HTERT RPE-1 (cell line): ENCODE data around the gene NHSL2.
"Not testable (repeated sequence)": the region's sequence is repeated elsewhere in the genome, so short reads cannot be mapped to it uniquely, and the experiment has no call there.

Experiments used
- in situ Hi-C: fragments of 300-500 bp; cut with MboI; formaldehyde crosslinking; loops from 4 replicates; pipeline ENCODE4 v1.14.3; 2020; ENCODE audit warnings: low sequenced_read_pairs

Gene NHSL2

DNA sequence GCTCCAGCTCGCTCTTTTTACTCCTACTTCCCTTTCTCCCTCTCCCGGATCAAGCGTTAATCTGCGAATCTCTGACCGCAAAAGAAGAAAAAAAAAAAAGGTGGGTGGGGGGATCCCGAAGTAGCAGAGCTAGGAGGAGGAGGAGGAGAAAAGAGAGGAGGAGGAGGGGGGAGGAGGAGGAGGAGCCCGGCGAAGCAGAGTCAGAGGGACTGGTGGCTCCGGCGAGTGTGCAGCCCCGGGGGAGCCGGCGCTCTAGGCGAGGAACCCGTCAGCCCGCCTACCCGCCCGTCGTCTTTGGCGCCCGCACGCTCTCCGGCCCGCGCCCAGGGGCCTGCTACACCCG, at the start of gene NHSL2:
TSS of gene NHSL2 (plus strand) at position 203 of the 343 bp plus-strand sequence.
- in situ Hi-C loops = no loop called here

DNA sequence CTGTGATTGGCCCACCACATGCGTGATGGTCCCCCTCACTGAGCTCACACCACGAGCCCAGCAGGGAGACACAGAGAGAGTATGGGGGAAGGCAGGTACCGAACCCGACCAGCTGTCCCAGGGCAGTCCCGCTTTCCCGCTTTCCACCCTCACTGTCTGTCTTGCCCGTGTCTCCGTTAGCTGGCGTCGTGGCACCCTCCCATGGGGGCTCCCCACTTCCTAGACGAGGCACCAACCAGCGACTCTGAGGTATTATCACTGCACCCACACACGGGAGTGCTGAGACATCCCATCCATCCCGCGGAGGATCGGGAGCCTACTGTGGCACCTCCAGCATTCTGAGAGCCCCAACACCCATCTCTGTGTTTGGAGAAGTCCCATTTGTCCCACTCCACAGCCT, 43.0 kb upstream of the NHSL2 start:
- in situ Hi-C loops = no loop called here

DNA sequence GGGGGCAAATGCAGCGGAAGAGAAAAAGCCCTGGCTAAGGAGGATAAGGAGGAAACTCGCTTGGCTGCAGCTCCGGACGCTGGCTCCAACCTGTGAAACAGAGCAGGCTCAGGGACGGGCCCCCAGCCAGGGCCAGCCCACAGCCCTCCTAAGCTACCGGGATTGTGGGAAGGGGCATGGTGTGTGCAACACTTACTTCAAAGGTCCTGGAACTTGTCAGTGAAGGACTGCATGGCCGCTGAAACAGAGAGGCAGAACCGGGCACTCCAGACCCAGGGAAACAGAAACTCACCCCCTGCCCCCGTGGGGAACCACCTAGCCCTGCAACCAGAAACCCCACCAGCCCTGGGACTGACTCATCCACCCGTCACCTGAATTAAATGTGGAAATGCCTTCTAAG, 41.1 kb upstream of the NHSL2 start:
- in situ Hi-C loops = not testable (repeated sequence)

DNA sequence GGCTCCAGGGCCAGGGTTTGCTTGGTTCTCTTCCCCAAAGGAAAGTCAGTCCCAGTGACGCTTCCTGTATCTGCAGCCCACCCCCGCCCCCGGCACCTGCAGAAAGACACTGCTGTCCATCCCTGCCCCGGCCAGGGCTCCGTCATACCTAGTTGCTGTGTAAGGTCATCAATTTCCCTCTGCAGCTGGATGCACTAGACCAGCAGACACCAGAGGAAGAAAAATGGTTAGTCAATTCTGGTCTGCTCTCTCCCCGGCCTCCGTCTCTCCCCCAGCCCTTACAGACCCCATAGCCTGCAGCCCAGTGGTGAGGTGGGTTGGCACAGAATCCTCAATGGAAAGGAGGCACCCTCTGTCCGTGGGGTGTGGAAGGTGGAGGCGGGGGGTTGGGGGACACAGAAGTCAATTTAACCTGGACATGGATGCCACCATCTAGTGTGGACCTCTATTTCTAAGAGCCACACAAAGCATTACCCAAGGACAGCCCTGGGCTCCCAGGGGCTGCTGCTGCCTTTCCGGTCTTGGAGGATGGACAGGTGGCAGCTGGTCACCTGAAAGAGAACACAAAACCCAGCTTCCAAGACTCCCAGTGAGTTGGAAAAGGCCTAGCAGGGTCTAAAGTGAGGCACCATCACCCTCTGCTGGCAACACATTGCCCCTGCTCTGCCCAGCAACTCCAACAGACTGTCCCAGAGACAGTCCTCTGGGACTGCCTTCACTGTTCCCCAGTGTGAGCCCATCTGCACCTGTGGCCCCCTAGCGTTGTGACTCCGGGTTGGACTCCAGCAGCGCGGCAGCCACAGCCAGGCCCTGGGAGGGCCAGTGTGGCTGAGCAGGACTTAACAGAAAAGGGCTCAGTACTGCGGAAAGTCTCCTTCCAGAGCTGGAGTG, 40.2 kb upstream of the NHSL2 start:
- in situ Hi-C loops = no loop called here

DNA sequence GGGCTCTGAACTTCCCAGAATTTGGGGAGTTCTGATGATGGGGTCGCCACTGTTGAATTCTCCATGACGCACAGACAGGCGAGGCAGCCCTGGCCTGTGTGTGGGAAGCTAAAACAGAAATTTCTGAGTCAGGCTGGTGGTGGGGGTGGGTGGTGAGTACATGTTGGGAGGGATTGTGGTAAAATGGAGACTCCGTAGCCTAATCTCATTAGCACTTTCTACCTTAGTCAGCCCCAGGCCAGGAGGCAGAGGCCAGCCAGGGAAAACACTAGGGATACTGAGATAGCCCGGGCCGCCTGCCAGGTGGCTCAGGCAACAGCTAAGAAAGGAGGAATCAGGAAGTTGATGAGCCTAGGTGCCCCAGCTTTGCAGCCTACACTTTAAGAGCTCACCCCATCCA, 39.3 kb upstream of the NHSL2 start:
- in situ Hi-C loops = no loop called here

DNA sequence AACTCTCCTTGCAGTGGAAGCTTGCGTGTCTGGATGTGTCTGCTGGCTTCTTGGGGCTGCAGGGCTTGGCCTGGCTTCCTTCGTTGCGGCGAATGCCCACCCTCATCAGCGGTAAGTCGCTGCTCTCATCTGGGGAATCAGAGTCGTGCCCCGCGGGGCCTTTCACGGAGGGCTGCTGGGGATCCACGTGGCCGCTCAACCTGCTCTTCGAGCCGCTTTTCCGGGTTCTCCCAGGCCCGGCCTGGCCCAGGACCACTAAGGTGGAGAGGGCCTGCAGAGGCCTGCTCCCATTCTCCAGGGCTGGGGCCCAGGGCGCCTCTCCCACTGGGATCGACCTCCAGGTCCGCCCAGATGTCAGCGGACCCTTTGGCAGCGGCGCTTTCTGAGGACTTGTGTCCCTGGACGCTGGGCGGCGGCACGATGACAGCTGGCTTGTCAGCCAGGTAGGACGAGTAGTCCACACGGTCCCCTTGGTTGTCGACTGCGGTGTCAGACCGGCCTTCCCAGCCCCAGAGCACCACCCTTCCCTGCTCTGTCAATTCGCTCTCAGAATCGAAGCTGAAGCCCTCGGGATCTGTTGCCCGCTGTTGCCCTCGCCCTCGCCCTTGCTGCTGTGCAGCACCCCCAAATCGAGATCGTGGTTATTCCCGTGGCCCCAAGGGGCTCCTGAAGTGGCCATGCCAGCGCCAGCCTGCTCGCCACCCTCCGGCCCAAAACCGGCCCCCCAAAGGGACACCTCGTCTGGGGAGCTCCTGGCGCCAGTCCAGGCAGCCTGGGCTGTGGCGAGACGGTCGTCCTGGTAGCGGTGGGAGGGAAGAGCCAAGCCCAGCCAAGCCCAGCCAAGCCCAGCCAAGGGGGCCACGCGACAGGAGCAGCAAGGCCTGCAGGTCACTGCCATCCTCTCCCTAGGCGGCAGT, 37.8 kb upstream of the NHSL2 start:
- in situ Hi-C loops = no loop called here

DNA sequence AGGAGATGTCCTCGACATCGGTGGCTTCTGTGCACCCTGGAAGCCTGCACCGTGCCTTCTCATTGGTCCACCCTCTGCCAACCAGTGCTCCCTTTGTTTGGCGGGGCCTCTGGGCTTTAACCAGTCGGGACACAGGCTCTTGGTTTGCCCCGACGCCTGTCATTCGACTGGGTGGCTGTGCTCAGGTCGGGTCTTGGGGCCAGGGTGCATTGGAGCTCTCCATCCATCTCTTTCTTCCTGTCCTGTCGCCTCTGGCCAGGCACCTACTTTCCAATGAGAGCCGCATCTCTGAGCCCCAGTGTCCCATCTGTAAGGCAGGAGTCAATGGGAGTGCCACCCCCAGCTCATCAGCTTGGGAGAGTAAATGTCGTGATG, 37.2 kb upstream of the NHSL2 start:
- in situ Hi-C loops = no loop called here

DNA sequence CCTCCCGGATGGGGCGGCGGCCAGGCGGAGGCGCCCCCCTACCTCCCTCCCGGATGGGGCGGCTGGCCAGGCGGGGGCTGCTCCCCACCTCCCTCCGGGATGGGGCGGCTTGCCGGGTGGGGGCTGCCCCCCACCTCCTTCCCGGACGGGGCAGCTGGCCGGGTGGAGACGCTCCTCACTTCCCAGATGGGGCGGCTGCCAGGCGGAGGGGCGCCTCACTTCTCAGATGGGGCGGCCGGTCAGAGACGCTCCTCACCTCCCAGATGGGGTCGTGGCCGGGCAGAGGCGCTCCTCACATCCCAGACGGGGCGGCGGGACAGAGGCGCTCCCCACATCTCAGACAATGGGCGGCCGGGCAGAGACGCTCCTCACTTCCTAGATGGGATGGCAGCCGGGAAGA, 33.8 kb upstream of the NHSL2 start:
- in situ Hi-C loops = not testable (repeated sequence)

DNA sequence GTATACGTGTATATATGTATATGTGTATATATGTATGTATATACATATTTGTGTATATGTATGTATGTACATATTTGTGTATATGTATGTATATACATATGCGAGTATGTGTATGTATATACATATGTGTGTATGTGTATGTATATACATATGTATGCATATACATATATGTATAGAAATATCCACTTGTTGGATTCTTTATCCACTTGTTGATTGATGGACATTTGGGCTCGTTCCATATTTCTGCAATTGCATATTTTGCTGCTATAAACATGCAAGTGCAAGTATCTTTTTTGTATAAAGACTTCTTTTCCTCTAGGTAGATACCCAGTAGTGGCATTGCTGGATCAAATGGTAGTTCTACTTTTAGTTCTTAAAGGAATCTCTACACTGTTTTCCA, 25.5 kb upstream of the NHSL2 start:
- in situ Hi-C loops = no loop called here

DNA sequence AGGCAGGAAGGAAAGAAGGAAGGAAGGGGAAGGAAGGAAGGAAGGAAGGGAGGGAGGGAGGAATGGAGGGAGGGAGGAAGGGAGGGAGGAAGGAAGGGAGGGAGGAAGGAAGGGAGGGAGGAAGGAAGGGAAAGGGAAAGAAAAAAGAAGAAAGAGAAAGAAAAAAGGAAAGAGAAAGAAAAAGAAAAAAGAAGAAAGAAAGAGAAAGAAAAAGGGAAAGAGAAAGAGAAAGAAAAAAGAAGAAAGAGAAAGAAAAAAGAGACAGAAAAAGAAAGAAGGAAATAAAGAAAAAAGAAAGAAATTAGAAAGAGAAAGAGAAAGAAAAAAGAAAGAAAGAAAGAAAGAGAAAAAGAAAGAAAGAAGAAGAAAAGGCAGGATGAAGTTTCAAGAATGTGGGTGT, 15.0 kb upstream of the NHSL2 start:
- in situ Hi-C loops = no loop called here

DNA sequence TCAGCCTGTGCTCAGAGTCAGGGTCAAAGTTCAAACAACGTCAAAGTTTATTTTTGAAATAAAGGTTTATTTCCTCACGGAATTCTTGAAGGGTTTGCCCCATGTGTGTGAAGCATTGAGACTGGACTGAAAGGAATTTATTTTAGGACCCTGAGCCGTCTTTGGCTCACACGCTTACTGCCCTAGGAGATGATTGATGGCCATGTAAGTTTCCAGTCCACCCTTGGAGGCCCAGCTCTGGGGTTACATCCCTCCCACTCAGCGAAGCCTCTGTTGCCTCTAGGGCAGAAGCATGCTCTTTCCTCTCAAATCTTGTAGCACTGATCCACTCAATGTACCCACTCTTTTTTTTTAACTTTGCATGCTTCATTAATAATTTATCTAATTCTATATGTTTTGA, 4.5 kb upstream of the NHSL2 start:
- in situ Hi-C loops = no loop called here

DNA sequence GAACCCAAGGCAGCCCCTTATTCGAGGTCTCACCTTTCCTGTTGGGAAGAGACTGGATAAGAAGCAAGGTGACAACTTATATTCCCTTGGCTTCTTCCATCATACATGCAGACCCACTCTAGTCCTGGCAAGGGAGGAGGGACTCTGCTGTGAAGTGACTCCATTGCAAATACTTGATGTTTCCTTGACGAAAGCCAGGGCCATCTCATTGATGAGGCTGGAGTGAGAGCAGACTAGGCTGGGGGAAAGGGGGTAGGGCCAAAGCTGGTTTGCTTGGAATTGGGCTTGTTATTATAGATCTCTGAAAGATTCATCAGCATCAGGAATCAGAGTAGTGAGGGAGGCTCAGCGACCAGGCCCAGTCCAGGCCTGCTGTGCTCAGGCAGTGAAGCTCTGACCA, 2.3 kb upstream of the NHSL2 start:
- in situ Hi-C loops = no loop called here

DNA sequence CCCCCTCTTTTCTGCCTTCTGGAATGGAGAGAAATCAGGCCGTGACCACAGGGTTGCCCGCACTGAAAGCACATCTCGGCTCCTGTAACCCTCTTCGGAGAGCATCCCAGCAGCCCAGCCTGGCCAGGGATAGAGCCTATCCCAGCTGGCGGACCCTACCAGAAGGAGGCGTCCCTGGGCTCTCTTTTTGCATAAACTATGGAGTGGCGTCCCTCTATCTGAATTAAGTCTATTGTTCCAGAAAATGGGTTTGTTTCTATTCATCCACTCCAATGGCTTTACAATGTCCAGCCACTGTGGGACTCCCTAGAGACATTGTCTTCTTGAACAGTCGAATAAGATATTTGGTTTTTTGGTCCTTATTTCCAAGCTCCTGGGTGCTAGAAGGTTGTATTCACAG, 689 bp upstream of the NHSL2 start:
- in situ Hi-C loops = no loop called here

DNA sequence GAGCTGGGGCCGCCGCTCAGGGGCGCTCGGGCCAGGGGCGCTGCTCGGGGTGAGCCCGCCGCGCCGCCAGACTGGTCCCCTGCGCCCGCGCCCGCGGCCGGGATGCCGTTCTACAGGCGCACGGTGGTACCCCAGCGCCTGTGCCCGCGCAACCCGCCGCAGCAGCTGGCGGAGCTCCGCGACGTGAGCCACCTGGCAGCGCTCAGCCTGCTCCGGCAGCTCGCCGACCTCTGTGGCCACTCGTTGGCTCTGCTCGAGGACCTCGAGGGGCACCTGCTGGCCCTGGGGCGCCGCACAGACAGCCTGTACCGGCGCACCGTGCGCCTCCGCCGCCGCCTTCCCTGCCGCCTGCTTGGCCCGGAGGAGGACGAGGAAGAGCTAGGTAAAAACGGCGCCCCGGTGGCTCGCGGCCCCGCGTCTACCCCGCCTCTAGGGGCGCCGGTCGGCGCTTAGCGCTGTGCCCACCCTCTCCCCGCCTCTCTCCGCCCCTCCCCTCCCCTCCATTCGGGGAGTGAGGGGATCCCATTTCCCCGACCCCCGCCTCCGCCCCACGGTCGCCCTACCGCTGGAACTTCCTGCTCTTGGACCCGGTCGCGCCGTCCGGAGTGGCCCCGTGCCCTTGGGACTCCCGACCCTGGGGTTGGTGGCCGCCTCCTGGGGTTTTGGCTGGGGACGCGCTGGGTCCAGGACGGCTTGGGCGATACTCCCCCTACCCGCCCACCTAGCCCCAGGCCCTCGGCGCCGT, 513 bp downstream of the NHSL2 start:
- in situ Hi-C loops = no loop called here

DNA sequence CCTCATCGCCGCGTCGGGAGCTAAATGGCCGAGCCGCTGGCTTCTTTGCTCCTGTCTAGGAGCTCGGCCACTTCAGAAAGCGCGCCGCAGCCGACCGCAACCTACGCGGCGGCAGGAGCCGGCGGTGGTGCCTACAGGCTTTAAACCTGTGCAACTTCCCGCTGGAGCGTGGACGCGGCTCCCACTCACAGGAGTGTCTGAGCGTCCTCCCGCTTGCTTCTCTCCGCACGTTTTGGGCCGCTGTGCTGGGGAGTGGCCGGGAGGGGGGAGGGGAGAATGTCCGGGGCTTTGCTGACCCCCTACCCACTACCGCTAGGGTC, 1.0 kb downstream of the NHSL2 start:
- in situ Hi-C loops = no loop called here

DNA sequence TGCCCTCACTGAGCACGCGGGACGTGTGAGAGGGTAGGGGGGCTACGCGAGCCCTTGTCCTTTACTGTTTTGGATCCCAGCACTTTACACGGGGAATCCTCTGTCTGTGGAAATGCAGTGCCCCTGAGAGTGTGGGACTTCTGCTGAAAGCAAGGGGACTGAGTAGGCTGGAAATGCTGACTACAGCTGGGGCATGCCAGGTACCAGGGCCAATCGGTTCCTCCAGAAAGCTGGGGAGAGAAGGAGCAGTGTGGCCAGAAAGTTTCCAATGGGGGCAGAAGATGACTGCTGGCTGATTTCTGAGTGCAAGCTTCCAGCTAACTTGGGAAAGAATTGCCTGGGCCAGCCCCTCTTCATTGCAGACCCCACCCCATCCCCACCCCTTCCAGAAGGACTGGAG, 1.5 kb downstream of the NHSL2 start:
- in situ Hi-C loops = no loop called here

DNA sequence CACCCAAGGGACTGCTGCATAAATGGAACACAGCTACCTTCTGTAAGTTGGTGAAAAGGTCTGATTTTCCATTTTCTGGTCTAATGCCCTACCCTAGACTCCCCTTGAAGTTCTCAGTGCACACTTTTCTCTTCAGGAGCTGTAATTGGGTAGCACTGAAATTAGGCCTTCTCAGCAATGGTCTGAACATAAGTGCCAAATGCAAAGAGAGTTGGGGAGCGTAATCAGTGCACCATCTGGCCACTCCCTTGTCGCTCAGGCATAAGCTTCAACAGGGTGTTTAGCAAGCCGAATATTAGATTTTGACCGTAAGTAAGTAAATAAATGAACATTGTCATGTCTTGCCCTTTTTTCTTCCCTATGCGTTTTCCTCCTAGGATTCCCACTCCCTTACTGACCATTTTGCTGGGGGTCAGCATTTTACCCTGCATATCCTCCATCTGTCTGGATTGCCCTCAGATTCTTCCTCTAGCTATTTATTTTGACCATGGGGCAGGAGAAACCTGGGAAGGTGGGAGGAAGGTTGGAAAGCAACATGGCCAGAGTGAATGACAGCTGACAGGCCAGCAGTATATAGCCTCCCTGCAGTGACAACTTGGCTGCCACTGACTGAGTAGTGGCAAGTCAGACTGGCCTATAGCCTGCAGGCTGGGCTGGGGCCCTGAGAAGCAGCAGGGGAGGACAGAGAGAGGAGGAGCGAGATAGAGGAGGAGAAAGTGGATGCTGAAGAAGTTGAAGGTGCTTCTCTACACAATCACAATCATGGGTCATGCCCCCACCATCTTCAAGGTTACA, 2.7 kb downstream of the NHSL2 start:
- in situ Hi-C loops = no loop called here

DNA sequence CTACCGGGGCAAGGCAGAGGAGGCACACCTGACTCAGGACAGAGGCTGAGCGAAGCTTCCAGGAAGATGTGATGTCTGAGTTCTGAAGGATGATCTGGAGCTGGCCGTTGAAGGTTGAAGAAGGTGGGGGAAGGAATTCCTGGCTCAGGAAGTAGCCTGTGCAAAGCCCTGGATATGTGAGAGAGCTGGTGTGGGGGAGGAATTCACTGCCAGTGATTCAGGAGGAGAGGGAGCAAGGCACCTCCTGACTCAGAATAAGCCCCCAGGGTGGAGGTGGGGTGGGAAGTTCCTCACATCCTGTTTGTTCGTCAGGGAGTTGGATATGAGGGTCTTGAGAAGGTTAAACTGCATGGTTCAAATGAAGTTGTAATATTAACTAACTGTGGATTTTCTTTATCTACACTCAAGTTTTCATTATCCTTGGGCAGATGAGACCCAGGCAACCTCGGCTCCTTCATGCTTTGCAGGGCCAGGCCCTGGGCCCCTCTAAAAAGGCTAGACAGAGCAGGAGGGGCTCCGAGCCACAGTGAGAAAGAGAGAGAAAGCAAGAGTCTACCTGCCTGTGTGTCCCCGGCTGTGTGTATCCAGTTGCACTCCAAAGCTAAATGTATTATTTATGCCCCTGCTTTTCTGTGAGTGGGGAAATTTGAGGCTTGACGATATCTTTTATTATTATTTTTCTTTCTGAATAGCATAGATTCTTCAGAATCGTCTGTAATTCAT, 7.1 kb downstream of the NHSL2 start:
- in situ Hi-C loops = no loop called here

DNA sequence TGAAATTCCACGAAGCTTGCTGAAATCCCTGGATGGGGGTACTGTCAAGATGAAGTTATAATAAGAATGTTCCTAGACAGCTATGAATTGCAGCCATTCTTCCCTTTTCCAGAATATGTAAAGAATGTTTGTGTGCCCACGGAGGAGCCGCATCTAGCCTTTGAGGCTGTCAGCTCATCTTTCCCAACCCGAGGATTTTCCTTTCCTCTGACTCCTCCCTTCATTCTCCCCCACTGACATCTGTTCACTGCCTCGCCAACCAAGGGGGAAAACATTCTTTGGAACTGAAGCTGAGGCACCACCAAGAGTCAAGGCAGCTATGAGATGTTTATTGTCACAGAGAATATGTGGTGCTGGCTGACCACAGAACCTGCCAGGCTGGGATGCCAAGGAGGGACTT, 8.8 kb downstream of the NHSL2 start:
- in situ Hi-C loops = no loop called here

DNA sequence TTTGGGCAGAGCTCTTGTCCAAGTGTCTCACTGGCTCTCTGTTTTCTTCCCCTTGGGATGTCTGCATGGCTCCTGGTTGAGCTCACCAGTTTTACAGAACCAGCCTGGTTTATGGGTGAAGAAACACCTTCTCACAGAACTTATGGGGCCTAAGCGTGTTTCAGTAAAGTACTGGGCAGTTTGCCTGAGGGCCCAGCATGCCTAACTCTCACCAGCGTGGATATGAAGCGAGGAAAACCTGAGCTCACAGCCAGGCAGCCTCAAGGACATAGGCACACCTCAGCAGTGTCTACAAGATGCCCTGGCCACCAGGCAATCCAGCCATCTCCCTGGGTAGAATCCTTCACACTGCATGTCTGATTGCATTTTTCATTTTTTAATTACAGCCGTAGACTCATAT, 9.2 kb downstream of the NHSL2 start:
- in situ Hi-C loops = no loop called here
